ENCODE results near the gene EMC7. TPM values are rescaled to one million over a fixed set of nuclear protein-coding genes. Genes with fewer than 3 reads are reported as not detected.

Gene EMC7
- total and polyA plus RNA-seq, 4 donors: 26.7 to 58.3 (median 37.6) TPM

- H3K36me3 ChIP-seq (ENCODE audit: control insufficient read depth in 4 of 4, insufficient read depth in 3 of 4, low read depth in 1 of 4, low read length in 3 of 4): peaks cover 0 to 2% (median 0%) of the 10 kb centered on the region in 4 donors
- no peaks in the 10 kb centered on the region for H3K27me3 ChIP-seq (ENCODE audit: control insufficient read depth in 4 of 4, insufficient read depth in 4 of 4, low read length in 3 of 4)
- no peaks in the 10 kb centered on the region for H3K9me3 ChIP-seq (ENCODE audit: control insufficient read depth in 4 of 4, low read length in 3 of 4)
- no peak overlapping the region for H3K9ac ChIP-seq (ENCODE audit: low read depth in 1 of 2, low read length in 2 of 2)
- 97% methylated on average over 1 of the region's 1 CpG for WGBS
- DNase-seq (ENCODE audit: low spot score): no peak
- H3K4me3 ChIP-seq (ENCODE audit: low read depth in 1 of 3, low read length in 3 of 3): no peak overlapping the region
- no peak overlapping the region for H3K27ac ChIP-seq (ENCODE audit: low read depth in 1 of 2, low read length in 2 of 2)
- no peaks in the 10 kb centered on the region for H3K4me1 ChIP-seq (ENCODE audit: control insufficient read depth in 4 of 4, insufficient read depth in 4 of 4, low read length in 3 of 4)
- TF ChIP-seq HNF4A (conservative IDR thresholded peaks at IDR 0.05) (no peak), EGR1 (IDR thresholded peaks at IDR 0.05; ENCODE audit: low read depth in 2 of 2) (no peak), SP1 (IDR thresholded peaks at IDR 0.05) (no peak), ATF3 (IDR thresholded peaks at IDR 0.05) (no peak)
Measured at GRCh38 chr15:34132881-34133280, 31.2 kb upstream of the EMC7 start.

- no peak for TF ChIP-seq TAF1 (conservative IDR thresholded peaks at IDR 0.05)
- TF ChIP-seq ZBTB33 (IDR thresholded peaks at IDR 0.05): no peak
- no peak for TF ChIP-seq EGR1 (IDR thresholded peaks at IDR 0.05; ENCODE audit: low read depth in 2 of 2)
- no peak for TF ChIP-seq RAD21 (IDR thresholded peaks at IDR 0.05)
- TF ChIP-seq MAX (IDR thresholded peaks at IDR 0.05): no peak
- no peak for TF ChIP-seq HNF4G (IDR thresholded peaks at IDR 0.05)
- no peak for TF ChIP-seq HNF4A (conservative IDR thresholded peaks at IDR 0.05)
- TF ChIP-seq GABPA (IDR thresholded peaks at IDR 0.05 in 1 of 2, conservative IDR thresholded peaks at IDR 0.05 in 1 of 2): no peak
- no peak for TF ChIP-seq FOXA2 (IDR thresholded peaks at IDR 0.05)
- TF ChIP-seq JUND (IDR thresholded peaks at IDR 0.05): no peak
- TF ChIP-seq FOXA1 (IDR thresholded peaks at IDR 0.05): no peak
- no peak for TF ChIP-seq NR2F2 (IDR thresholded peaks at IDR 0.05)
- no peak for TF ChIP-seq RXRA (IDR thresholded peaks at IDR 0.05)
- no peak for TF ChIP-seq CTCF (IDR thresholded peaks at IDR 0.05; ENCODE audit: low read depth, low read length, missing input control)
- TF ChIP-seq SP1 (IDR thresholded peaks at IDR 0.05): no peak
- TF ChIP-seq ATF3 (IDR thresholded peaks at IDR 0.05): no peak
- H3K36me3 ChIP-seq (ENCODE audit: control insufficient read depth in 4 of 4, insufficient read depth in 3 of 4, low read depth in 1 of 4, low read length in 3 of 4): no peaks in the 10 kb centered on the region
- no peak overlapping the region for H3K9ac ChIP-seq (ENCODE audit: low read depth in 1 of 2, low read length in 2 of 2)
- no peak overlapping the region for H3K27ac ChIP-seq (ENCODE audit: low read depth in 1 of 2, low read length in 2 of 2)
- no peak for DNase-seq (ENCODE audit: low spot score)
- WGBS: 48% methylated on average over 2 of the region's 2 CpGs
- no peak overlapping the region for H3K4me3 ChIP-seq (ENCODE audit: low read depth in 1 of 3, low read length in 3 of 3)
- no peaks in the 10 kb centered on the region for H3K9me3 ChIP-seq (ENCODE audit: control insufficient read depth in 4 of 4, low read length in 3 of 4)
- no peaks in the 10 kb centered on the region for H3K4me1 ChIP-seq (ENCODE audit: control insufficient read depth in 4 of 4, insufficient read depth in 4 of 4, low read length in 3 of 4)
- H3K27me3 ChIP-seq (ENCODE audit: control insufficient read depth in 4 of 4, insufficient read depth in 4 of 4, low read length in 3 of 4): no peaks in the 10 kb centered on the region
Measured at GRCh38 chr15:34128898-34129297, 27.2 kb upstream of the EMC7 start.
